Smooth muscle cell (in vitro differentiated cells): ENCODE data around the gene RCSD1. TPM values are rescaled to one million over a fixed set of nuclear protein-coding genes. Genes with fewer than 3 reads are reported as not detected.
A peak's percentile ranks its signal among the peaks of the same experiment; 100 is the strongest.

Source experiments
- DNase-seq: peaks from one replicate; lab custom pipeline; 2025; ENCODE audit not compliant: unreplicated experiment; lab: John Stamatoyannopoulos, UW
- H2AFZ ChIP-seq: fragments of 200-600 bp; sonication (generic); 2 replicates; pipeline ENCODE4 v1.6.0; 2016; ENCODE audit warnings: antibody characterized with exemption, low read depth, mild to moderate bottlenecking
- H3F3A ChIP-seq: fragments of 200-600 bp; sonication (generic); 2 replicates; pipeline ENCODE4 v1.6.0; 2017; ENCODE audit warnings: antibody characterized with exemption, low read depth
- H3K27ac ChIP-seq: fragments of 200-600 bp; sonication (generic); 2 replicates; pipeline ENCODE4 v1.5.1; 2016; ENCODE audit warnings: low read depth, mild to moderate bottlenecking
- H3K27me3 ChIP-seq: fragments of 200-600 bp; sonication (generic); 2 replicates; pipeline ENCODE4 v1.6.1; 2016; ENCODE audit warnings: low read depth, mild to moderate bottlenecking
- H3K36me3 ChIP-seq: fragments of 200-600 bp; sonication (generic); 2 replicates; pipeline ENCODE4 v1.5.1; 2016; ENCODE audit warnings: low read depth
- H3K4me1 ChIP-seq: fragments of 200-600 bp; sonication (generic); 2 replicates; pipeline ENCODE4 v1.5.1; 2016; ENCODE audit warnings: low read depth
- H3K4me2 ChIP-seq: fragments of 200-600 bp; sonication (generic); 2 replicates; pipeline ENCODE4 v1.6.0; 2016; ENCODE audit warnings: mild to moderate bottlenecking
- H3K4me3 ChIP-seq: fragments of 200-600 bp; sonication (generic); 2 replicates; pipeline ENCODE4 v1.5.1; 2016; ENCODE audit warnings: mild to moderate bottlenecking
- H3K79me2 ChIP-seq: fragments of 200-600 bp; sonication (generic); 2 replicates; pipeline ENCODE4 v1.6.0; 2016; ENCODE audit warnings: low read depth, mild to moderate bottlenecking
- H3K9ac ChIP-seq: fragments of 200-600 bp; sonication (generic); 2 replicates; pipeline ENCODE4 v1.6.0; 2016; ENCODE audit warnings: low read depth
- H3K9me3 ChIP-seq: fragments of 200-600 bp; sonication (generic); replicated peaks from 2 replicates; pipeline ENCODE4 v1.5.1; 2016; ENCODE audit warnings: low read depth
- H4K20me1 ChIP-seq: fragments of 200-600 bp; sonication (generic); 2 replicates; pipeline ENCODE4 v1.6.0; 2016; ENCODE audit warnings: low read depth
- WGBS: methylation state at CpG from one replicate; pipeline ENCODE4 v1.1.7; 2016; ENCODE audit warnings: low lambda C conversion rate; 5-methylcytosine and 5-hydroxymethylcytosine counted together
- polyA plus RNA-seq: library from polyadenylated mRNA; unstranded; fragments of >200 nt; fragmentation: Nextera tagmentation; extraction: Ambion mirVana; gene quantifications from 2 replicates; pipeline ENCODE4 v1.2.1, GENCODE V29; 2016
- total RNA-seq: library from RNA; depleted of rRNA; stranded (reverse); fragments of >200 nt; gene quantifications from 2 replicates; pipeline ENCODE4 v1.2.3, GENCODE V29; 2014
- TF ChIP-seq, protein P1 (sequence below): fragments of 200-600 bp; sonication (generic); IDR thresholded peaks from 2 replicates; pipeline ENCODE4 v1.5.1; 2017; ENCODE audit warnings: borderline replicate concordance, mild to moderate bottlenecking, antibody characterized with exemption; ENCODE audit not compliant: insufficient read depth, poor library complexity, severe bottlenecking

The RCSD1 gene
- total and polyA plus RNA-seq, 2 experiments from 2014 or later = 0.40 TPM; not detected in 1

DNA sequence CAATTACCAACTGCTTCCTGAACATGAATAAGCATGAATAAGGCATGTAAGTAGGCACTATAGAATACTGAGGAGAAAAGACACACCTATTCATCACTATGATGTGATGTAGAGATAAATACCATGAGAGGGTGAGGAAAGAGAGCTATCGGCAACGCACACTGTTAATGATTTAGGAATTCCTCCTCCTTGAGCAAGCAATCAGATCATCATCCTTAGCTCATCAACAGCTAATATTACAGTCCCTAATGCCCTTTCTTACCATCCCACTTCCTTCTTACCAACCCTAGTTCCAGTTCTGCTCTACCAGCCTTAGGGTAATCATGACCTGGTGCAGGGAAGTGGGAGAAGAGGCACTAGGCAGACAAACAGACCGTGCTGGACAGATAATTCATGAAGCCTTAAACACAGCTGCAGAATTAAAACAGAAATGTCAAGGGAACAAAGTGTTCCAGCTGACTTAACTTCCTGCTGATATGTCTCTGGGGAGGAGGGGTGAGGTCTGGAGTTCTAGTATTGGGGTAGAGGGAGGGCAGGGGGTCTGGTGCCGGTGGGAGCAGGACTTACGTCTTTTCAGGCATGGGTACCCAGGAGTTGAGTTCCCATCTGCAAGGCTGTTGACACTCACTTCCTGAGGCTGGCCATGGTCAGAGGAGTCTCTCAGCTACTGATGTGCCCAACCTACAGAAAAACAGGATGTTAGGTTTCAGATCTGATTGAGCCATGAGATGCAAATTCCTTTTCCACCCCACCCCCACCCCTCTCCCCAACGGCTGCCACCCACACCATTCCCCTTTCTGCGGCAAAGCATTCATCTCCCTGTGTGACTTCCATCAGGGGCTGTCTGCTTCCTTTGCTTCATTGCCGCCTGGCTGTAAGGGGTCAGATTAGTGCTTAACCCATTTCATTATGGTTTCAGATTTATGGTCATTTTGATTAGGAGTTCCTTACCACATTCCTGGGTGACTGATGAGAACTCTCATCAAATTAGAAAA lies 12.6 kb upstream of the RCSD1 start:
- 28% methylated on average over 8 of the region's 8 CpGs for WGBS
- no peak overlapping the region for H3K9ac ChIP-seq
- no peak overlapping the region for H3K4me3 ChIP-seq
- H3K9me3 ChIP-seq = no peaks in the 10 kb centered on the region
- H3K27me3 ChIP-seq = no peaks in the 10 kb centered on the region
- no peak overlapping the region for H3K27ac ChIP-seq
- H3K4me2 ChIP-seq = peak overlapping the region; percentile 42
- H3F3A ChIP-seq = peaks cover 12% of the 10 kb centered on the region
- TF ChIP-seq, protein P1, sequence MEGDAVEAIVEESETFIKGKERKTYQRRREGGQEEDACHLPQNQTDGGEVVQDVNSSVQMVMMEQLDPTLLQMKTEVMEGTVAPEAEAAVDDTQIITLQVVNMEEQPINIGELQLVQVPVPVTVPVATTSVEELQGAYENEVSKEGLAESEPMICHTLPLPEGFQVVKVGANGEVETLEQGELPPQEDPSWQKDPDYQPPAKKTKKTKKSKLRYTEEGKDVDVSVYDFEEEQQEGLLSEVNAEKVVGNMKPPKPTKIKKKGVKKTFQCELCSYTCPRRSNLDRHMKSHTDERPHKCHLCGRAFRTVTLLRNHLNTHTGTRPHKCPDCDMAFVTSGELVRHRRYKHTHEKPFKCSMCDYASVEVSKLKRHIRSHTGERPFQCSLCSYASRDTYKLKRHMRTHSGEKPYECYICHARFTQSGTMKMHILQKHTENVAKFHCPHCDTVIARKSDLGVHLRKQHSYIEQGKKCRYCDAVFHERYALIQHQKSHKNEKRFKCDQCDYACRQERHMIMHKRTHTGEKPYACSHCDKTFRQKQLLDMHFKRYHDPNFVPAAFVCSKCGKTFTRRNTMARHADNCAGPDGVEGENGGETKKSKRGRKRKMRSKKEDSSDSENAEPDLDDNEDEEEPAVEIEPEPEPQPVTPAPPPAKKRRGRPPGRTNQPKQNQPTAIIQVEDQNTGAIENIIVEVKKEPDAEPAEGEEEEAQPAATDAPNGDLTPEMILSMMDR = no peak
- no peaks in the 10 kb centered on the region for H3K79me2 ChIP-seq
- no peaks in the 10 kb centered on the region for H4K20me1 ChIP-seq
- peaks cover 3% of the 10 kb centered on the region for H3K4me1 ChIP-seq
- DNase-seq = no peak
- peak overlapping the region; percentile 21 for H2AFZ ChIP-seq
- H3K36me3 ChIP-seq = peaks cover 5% of the 10 kb centered on the region

- Histone ChIP-seq H4K20me1 (no peaks in the 10 kb centered on the region), H3K4me1 (peaks cover 3% of the 10 kb centered on the region), H3K79me2 (no peaks in the 10 kb centered on the region), H3K27ac (no peak overlapping the region), H3K9ac (no peak overlapping the region), H2AFZ (no peak overlapping the region), H3K27me3 (no peaks in the 10 kb centered on the region), H3K36me3 (peaks cover 5% of the 10 kb centered on the region), H3F3A (peaks cover 12% of the 10 kb centered on the region), H3K4me2 (no peak overlapping the region), H3K4me3 (no peak overlapping the region), H3K9me3 (no peaks in the 10 kb centered on the region)
- 91% methylated on average over 13 of the region's 13 CpGs for WGBS
- DNase-seq = no peak
- TF ChIP-seq, protein P1 = no peak
Observed at GRCh38 chr1:167618366-167618765, 11.7 kb upstream of the RCSD1 start.

GRCh38 chr1:167618789-167619188 lies 11.2 kb upstream of the RCSD1 start:
- no peak overlapping the region for H2AFZ ChIP-seq
- no peak overlapping the region for H3K27ac ChIP-seq
- peaks cover 12% of the 10 kb centered on the region for H3F3A ChIP-seq
- no peak overlapping the region for H3K4me2 ChIP-seq
- H3K9ac ChIP-seq = no peak overlapping the region
- WGBS = 93% methylated on average over 3 of the region's 3 CpGs
- no peaks in the 10 kb centered on the region for H3K79me2 ChIP-seq
- peaks cover 5% of the 10 kb centered on the region for H3K36me3 ChIP-seq
- no peaks in the 10 kb centered on the region for H3K27me3 ChIP-seq
- no peaks in the 10 kb centered on the region for H4K20me1 ChIP-seq
- H3K9me3 ChIP-seq = no peaks in the 10 kb centered on the region
- H3K4me1 ChIP-seq = peaks cover 3% of the 10 kb centered on the region
- no peak overlapping the region for H3K4me3 ChIP-seq
- no peak for DNase-seq
- TF ChIP-seq, protein P1 = no peak
